Epithelial cell of umbilical artery (primary cell): ENCODE measurements around the gene NUDT11. TPM values are rescaled to one million over a fixed set of nuclear protein-coding genes. Genes with fewer than 3 reads are reported as not detected.

Experiments
- total RNA-seq: library from RNA; depleted of rRNA; stranded (reverse); fragments of >200 nt; gene quantifications from 2 replicates; pipeline ENCODE4 v1.2.3, GENCODE V29; 2014

The NUDT11 gene
- 5.6 and 11.0 TPM in 2 replicates for total RNA-seq

DNA sequence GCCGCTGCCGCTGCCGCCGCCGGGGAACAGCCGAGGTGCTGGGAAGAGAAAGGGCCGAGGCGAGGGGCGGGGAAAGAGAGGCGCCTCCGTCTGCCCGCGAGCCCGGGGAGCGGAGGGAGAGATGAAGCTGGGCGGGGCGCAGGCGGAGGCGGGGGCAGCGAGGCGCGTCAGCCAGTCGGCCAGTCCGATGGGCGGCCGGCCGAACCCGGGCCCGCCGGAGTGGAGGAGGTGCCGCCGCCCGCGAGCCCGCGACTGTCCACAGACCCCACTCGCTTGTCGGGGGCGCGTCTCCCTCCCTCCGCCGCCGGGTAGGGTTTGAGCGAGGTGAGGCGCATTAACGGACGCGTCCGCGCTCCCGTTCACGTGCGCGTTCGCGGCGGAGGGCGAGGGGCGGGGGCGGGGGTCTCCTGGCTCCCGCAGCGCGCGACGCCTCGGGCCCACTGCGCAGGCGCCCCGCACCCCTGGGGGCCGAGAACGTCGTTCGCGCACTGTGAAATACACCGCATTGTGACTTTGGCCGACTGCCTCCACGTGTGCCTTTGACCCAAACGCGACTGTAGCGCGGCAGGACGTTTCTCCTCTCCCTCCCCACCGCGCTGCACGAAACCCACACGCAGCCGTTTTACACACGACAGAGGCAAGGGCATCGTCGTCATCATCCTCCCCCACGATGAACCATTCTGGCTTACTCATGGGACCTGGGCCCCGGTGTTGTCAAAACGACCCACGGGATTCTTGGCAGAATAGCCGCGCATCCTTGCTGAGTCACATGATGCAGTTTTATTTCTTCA lies at the start of gene NUDT11:
Gene NUDT11 (minus strand): TSS at position 92 of the 791 bp plus-strand sequence. CDS start 148 bp downstream, outside the sequence.

Other genes starting within 250 kb of the NUDT11 start
- 0.46 and 1.6 TPM in 2 replicates for gene NUDT10, start 163.8 kb downstream of the NUDT11 start, total RNA-seq
- under 0.01 TPM in 1 of 2 replicates, not detected in the other for gene CENPVL3, start 122.3 kb upstream of the NUDT11 start, total RNA-seq
- gene CENPVL2, start 186.2 kb upstream of the NUDT11 start, total RNA-seq = not detected in 2 replicates
- gene CENPVL1, start 213.9 kb upstream of the NUDT11 start, total RNA-seq = not detected in 2 replicates
- gene GSPT2, start 246.8 kb upstream of the NUDT11 start, total RNA-seq = 5.8 and 7.4 TPM in 2 replicates